ENCODE measurements around the gene PAK3. TPM values are rescaled to one million over a fixed set of nuclear protein-coding genes. Genes with fewer than 3 reads are reported as not detected.

Gene PAK3
- total RNA-seq, 1 experiment from 2014 or later: 7.5 TPM

DNA sequence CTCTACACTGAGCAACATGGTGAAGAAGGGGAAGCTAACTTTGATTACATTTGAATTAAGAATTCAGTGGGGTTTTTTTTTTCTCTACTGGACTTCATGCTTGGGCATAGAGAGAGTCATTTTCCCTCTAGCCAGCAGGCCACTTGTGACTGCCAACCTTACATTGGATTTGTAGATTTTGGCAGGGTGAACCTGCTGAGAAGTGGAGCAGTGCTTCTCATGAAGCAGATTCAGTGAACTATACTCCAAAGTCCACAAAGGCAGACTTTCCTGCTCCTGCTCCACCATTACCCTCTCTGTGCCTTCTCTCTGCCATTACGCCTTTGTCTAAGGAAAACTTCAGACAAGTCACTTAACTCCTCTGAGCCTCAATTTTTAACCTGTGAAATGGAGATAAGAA, 69.9 kb downstream of the PAK3 start:
- no peak overlapping the region for H2AK5ac ChIP-seq (ENCODE audit: insufficient read length, low read length)
- no peak overlapping the region for H3K9ac ChIP-seq (ENCODE audit: extremely low read depth, insufficient read length, low read length)
- no peak for DNase-seq
- no peak overlapping the region for H4K5ac ChIP-seq (ENCODE audit: insufficient read length, low read depth, low read length)
- H3K18ac ChIP-seq (ENCODE audit: insufficient read length, low read depth, low read length): no peak overlapping the region
- no peak overlapping the region for H3K14ac ChIP-seq (ENCODE audit: insufficient read depth, low read length)
- H4K8ac ChIP-seq (replicated peaks; ENCODE audit: insufficient read length, low read depth, low read length): no peak overlapping the region
- H2BK120ac ChIP-seq (ENCODE audit: low read depth, low read length, poor library complexity, severe bottlenecking): no peak overlapping the region
- no peak overlapping the region for H3T11ph ChIP-seq (ENCODE audit: low read length)
- TF ChIP-seq, protein P1, sequence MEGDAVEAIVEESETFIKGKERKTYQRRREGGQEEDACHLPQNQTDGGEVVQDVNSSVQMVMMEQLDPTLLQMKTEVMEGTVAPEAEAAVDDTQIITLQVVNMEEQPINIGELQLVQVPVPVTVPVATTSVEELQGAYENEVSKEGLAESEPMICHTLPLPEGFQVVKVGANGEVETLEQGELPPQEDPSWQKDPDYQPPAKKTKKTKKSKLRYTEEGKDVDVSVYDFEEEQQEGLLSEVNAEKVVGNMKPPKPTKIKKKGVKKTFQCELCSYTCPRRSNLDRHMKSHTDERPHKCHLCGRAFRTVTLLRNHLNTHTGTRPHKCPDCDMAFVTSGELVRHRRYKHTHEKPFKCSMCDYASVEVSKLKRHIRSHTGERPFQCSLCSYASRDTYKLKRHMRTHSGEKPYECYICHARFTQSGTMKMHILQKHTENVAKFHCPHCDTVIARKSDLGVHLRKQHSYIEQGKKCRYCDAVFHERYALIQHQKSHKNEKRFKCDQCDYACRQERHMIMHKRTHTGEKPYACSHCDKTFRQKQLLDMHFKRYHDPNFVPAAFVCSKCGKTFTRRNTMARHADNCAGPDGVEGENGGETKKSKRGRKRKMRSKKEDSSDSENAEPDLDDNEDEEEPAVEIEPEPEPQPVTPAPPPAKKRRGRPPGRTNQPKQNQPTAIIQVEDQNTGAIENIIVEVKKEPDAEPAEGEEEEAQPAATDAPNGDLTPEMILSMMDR (conservative IDR thresholded peaks at IDR 0.05): no peak
- H2BK20ac ChIP-seq (ENCODE audit: low read depth, low read length, poor library complexity, severe bottlenecking): no peak overlapping the region
- no peak overlapping the region for H2AFZ ChIP-seq (ENCODE audit: low read length)
- no peak overlapping the region for H4K91ac ChIP-seq (ENCODE audit: insufficient read length, low read depth, low read length)
- no peak overlapping the region for H2BK15ac ChIP-seq (ENCODE audit: low read depth, low read length)
- H3K9me3 ChIP-seq (ENCODE audit: control insufficient read depth, low read depth, low read length): no peaks in the 10 kb centered on the region
- H3K79me2 ChIP-seq (ENCODE audit: insufficient read depth, low read length): no peaks in the 10 kb centered on the region
- H3K9me3 Mint-ChIP-seq: peaks cover 0 to 2% of the 10 kb centered on the region in 2 experiments; a peak in 1 of 5 replicates
- H3K23ac ChIP-seq (ENCODE audit: insufficient read length, low read depth, low read length): no peak overlapping the region
- H3K56ac ChIP-seq (ENCODE audit: insufficient read length, low read depth, low read length): no peak overlapping the region
- H3K36me3 Mint-ChIP-seq (ENCODE audit: insufficient read depth in 1 of 3, low read depth in 3 of 3): peaks cover 2 to 3% (median 2%) of the 10 kb centered on the region in 3 experiments; a peak in 4 of 7 replicates
- H3K79me1 ChIP-seq (ENCODE audit: insufficient read depth, low read depth, low read length, poor library complexity, severe bottlenecking): no peaks in the 10 kb centered on the region
- H3K27me3 ChIP-seq (ENCODE audit: insufficient read depth, low read length): no peaks in the 10 kb centered on the region
- H3K27ac ChIP-seq (ENCODE audit: insufficient read length, low read depth, low read length): no peak overlapping the region
- H3K4me1 Mint-ChIP-seq: no peaks in the 10 kb centered on the region
- no peaks in the 10 kb centered on the region for H4K20me1 ChIP-seq (ENCODE audit: control insufficient read depth, insufficient read depth, insufficient read length)
- H2BK5ac ChIP-seq (ENCODE audit: insufficient read length, low read length): no peak overlapping the region
- H3K27me3 Mint-ChIP-seq (ENCODE audit: low read depth): no peaks in the 10 kb centered on the region
- no peak overlapping the region for H3K4me2 ChIP-seq (ENCODE audit: insufficient read depth, insufficient read length, low read length)
- no peak overlapping the region for H2BK12ac ChIP-seq (ENCODE audit: insufficient read length, low read depth, low read length)
- no peak overlapping the region for H3K27ac Mint-ChIP-seq
- H3K23me2 ChIP-seq (ENCODE audit: insufficient read length, low read depth, low read length, poor library complexity, severe bottlenecking): no peaks in the 10 kb centered on the region
- no peak overlapping the region for H3K4ac ChIP-seq (ENCODE audit: low read depth, low read length)
- no peaks in the 10 kb centered on the region; the same call in 1 of the 2 replicates for H3K4me1 ChIP-seq (ENCODE audit: insufficient read depth, low read length)
- no CpG with 5 or more reads among the region's 1 CpG for WGBS (ENCODE audit: extremely low coverage, insufficient read length, low lambda C conversion rate)
- H3K4me3 Mint-ChIP-seq: no peak overlapping the region
